Sigmoid colon (tissue), 7 donors: ENCODE measurements around the gene CEP164. TPM values are rescaled to one million over a fixed set of nuclear protein-coding genes. Genes with fewer than 3 reads are reported as not detected.
A peak's percentile ranks its signal among the peaks of the same experiment; 100 is the strongest.

ENCODE experiments used
- DNase-seq: peaks from one replicate; pipeline ENCODE4 v3.0.0-alpha.2; 2019
- H3K27ac ChIP-seq, 4 donors: fragments of 200-600 bp; sonication (generic); one replicate each; pipeline ENCODE4 v1.5.1; 2016 to 2019; ENCODE audit warnings: mild to moderate bottlenecking in 1 of 4
- H3K27me3 ChIP-seq, 3 donors: fragments of 200-600 bp; sonication (generic); one replicate each; pipeline ENCODE4 v1.5.1; 2019; ENCODE audit warnings: mild to moderate bottlenecking in 1 of 3
- H3K36me3 ChIP-seq, 4 donors: fragments of 200-600 bp; sonication (generic); one replicate each; pipeline ENCODE4 v1.5.1; 2016 to 2019
- H3K4me1 ChIP-seq, 4 donors: fragments of 200-600 bp; sonication (generic); one replicate each; pipeline ENCODE4 v1.5.1; 2017 to 2019
- H3K4me3 ChIP-seq, 4 donors: fragments of 200-600 bp; sonication (generic); one replicate each; pipeline ENCODE4 v1.5.1; 2017 to 2019; ENCODE audit warnings: mild to moderate bottlenecking in 2 of 4, moderate library complexity in 1 of 4
- H3K9me3 ChIP-seq, 4 donors: fragments of 200-600 bp in 3 of 4; sonication (generic) in 3 of 4; one replicate each; pipeline versions ENCODE4 v1.5.1 to v1.6.1; 2013 to 2019
- CTCF ChIP-seq, 4 experiments: fragments of 450-650 bp in 3 of 4; fragments of 200-600 bp in 1 of 4; IDR thresholded peaks; one replicate each; pipeline ENCODE4 v1.5.1; 2016 to 2019; ENCODE audit warnings: antibody characterized with exemption in 4 of 4, mild to moderate bottlenecking in 3 of 4, moderate library complexity in 2 of 4
- EP300 ChIP-seq, 4 donors: sonication (generic); formaldehyde crosslinking; IDR thresholded peaks; one replicate each; pipeline ENCODE4 v1.6.1; 2017; ENCODE audit warnings: antibody characterized with exemption in 4 of 4
- POLR2A ChIP-seq, 2 donors: fragments of 450-650 bp; IDR thresholded peaks; one replicate each; pipeline ENCODE4 v1.6.1; 2016; ENCODE audit warnings: antibody characterized with exemption in 2 of 2, mild to moderate bottlenecking in 2 of 2, moderate library complexity in 2 of 2
- POLR2AphosphoS5 ChIP-seq, 4 donors: sonication (generic); formaldehyde crosslinking; IDR thresholded peaks; one replicate each; pipeline ENCODE4 v1.6.1; 2017; ENCODE audit warnings: antibody characterized with exemption in 4 of 4
- WGBS, 2 donors: extraction: QIAGEN DNeasy Blood & Tissue Kit; methylation state at CpG; one replicate each; pipeline ENCODE4 v1.1.7; 2013; 5-methylcytosine and 5-hydroxymethylcytosine counted together
- intact Hi-C: fragments of 100-400 bp; cut with DNase I; formaldehyde crosslinking; loops from one replicate; pipeline ENCODE4 v1.15.1; 2023
- polyA plus RNA-seq, 3 donors: library from polyadenylated mRNA; stranded (reverse); fragments of 200-250 nt; gene quantifications; one replicate each; pipeline ENCODE4 v1.2.3, GENCODE V29; 2013
- total RNA-seq, 4 donors: library from RNA; depleted of rRNA; stranded (reverse); fragments of >200 nt; gene quantifications; one replicate each; pipeline ENCODE4 v1.1.0, GENCODE V29; 2016
- donor health status: healthy with polysubstance abuse.
- donor health status: Bipolar disorder and iron deficiency.
- donor health status: healthy.

CEP164 gene
- total and polyA plus RNA-seq, 7 donors, result 1.8 to 40.4 (median 16.3) TPM

- no peak for DNase-seq
- Histone ChIP-seq H3K36me3 (peaks cover 0 to 73% (median 14%) of the 10 kb centered on the region in 4 donors), H3K27me3 (no peaks in the 10 kb centered on the region), H3K9me3 (no peaks in the 10 kb centered on the region), H3K4me3 (no peak overlapping the region), H3K4me1 (no peaks in the 10 kb centered on the region), H3K27ac (no peak overlapping the region)
- WGBS, 2 donors, result 88 to 90% methylated on average over 2 of the region's 2 CpGs
- TF ChIP-seq CTCF (IDR thresholded peaks at IDR 0.05) (no peak), POLR2AphosphoS5 (IDR thresholded peaks at IDR 0.05) (no peak), EP300 (IDR thresholded peaks at IDR 0.05) (no peak), POLR2A (IDR thresholded peaks at IDR 0.05) (no peak)
- intact Hi-C loops, result no loop called here
Observed at GRCh38 chr11:117345039-117345438, 17.4 kb downstream of the CEP164 start.

- Histone ChIP-seq H3K36me3 (peaks cover 0 to 76% (median 32%) of the 10 kb centered on the region in 4 donors), H3K27me3 (no peaks in the 10 kb centered on the region), H3K4me1 (no peaks in the 10 kb centered on the region), H3K27ac (no peak overlapping the region), H3K4me3 (no peak overlapping the region), H3K9me3 (no peaks in the 10 kb centered on the region)
- no peak for TF ChIP-seq CTCF (IDR thresholded peaks at IDR 0.05)
- no peak for TF ChIP-seq POLR2AphosphoS5 (IDR thresholded peaks at IDR 0.05)
- TF ChIP-seq EP300 (IDR thresholded peaks at IDR 0.05), result no peak
- TF ChIP-seq POLR2A (IDR thresholded peaks at IDR 0.05), result no peak
- intact Hi-C loops, result no loop called here
- peak; percentile 1 for DNase-seq
- WGBS, 2 donors, result 88 to 95% methylated on average over 4 of the region's 4 CpGs
Observed at GRCh38 chr11:117354550-117354949, 26.9 kb downstream of the CEP164 start.

- no peak overlapping the region for H3K27ac ChIP-seq
- 86 to 92% methylated on average over 9 of the region's 9 CpGs for WGBS, 2 donors
- no peaks in the 10 kb centered on the region for H3K4me1 ChIP-seq
- H3K27me3 ChIP-seq, result no peaks in the 10 kb centered on the region
- intact Hi-C loops, result no loop called here
- no peaks in the 10 kb centered on the region for H3K9me3 ChIP-seq
- no peak overlapping the region for H3K4me3 ChIP-seq
- peak; percentile 25 for DNase-seq
- peaks cover 0 to 84% (median 32%) of the 10 kb centered on the region in 4 donors for H3K36me3 ChIP-seq
- TF ChIP-seq EP300 (IDR thresholded peaks at IDR 0.05) (no peak), POLR2AphosphoS5 (IDR thresholded peaks at IDR 0.05) (no peak)
Observed at GRCh38 chr11:117356126-117356890, 28.7 kb downstream of the CEP164 start.

- peaks cover 0 to 83% (median 23%) of the 10 kb centered on the region in 4 donors for H3K36me3 ChIP-seq
- no peak for TF ChIP-seq POLR2A (IDR thresholded peaks at IDR 0.05)
- 89 to 96% methylated on average over 8 of the region's 8 CpGs for WGBS, 2 donors
- no peak overlapping the region for H3K4me3 ChIP-seq
- intact Hi-C loops, result no loop called here
- H3K4me1 ChIP-seq, result no peaks in the 10 kb centered on the region
- H3K27ac ChIP-seq, result no peak overlapping the region
- no peaks in the 10 kb centered on the region for H3K27me3 ChIP-seq
- H3K9me3 ChIP-seq, result no peaks in the 10 kb centered on the region
- DNase-seq, result no peak
Observed at GRCh38 chr11:117361432-117361831, 33.8 kb downstream of the CEP164 start.

- Histone ChIP-seq H3K4me1 (no peaks in the 10 kb centered on the region), H3K27me3 (no peaks in the 10 kb centered on the region), H3K9me3 (no peaks in the 10 kb centered on the region), H3K36me3 (peaks cover 0 to 88% (median 22%) of the 10 kb centered on the region in 4 donors), H3K4me3 (no peak overlapping the region), H3K27ac (no peak overlapping the region)
- no peak for DNase-seq
- TF ChIP-seq EP300 (IDR thresholded peaks at IDR 0.05) (no peak), POLR2A (IDR thresholded peaks at IDR 0.05) (no peak), CTCF (IDR thresholded peaks at IDR 0.05) (no peak), POLR2AphosphoS5 (IDR thresholded peaks at IDR 0.05) (no peak)
- intact Hi-C loops, result no loop called here
- 91 to 94% methylated on average over 6 of the region's 6 CpGs for WGBS, 2 donors
Observed at GRCh38 chr11:117366248-117366647, 38.6 kb downstream of the CEP164 start.
